ENCODE results near the gene SLC7A8. TPM values are rescaled to one million over a fixed set of nuclear protein-coding genes. Genes with fewer than 3 reads are reported as not detected.
A peak's percentile ranks its signal among the peaks of the same experiment; 100 is the strongest.

Gene SLC7A8
- total RNA-seq, 1 experiment from 2014 or later, result 0.90 TPM

DNA sequence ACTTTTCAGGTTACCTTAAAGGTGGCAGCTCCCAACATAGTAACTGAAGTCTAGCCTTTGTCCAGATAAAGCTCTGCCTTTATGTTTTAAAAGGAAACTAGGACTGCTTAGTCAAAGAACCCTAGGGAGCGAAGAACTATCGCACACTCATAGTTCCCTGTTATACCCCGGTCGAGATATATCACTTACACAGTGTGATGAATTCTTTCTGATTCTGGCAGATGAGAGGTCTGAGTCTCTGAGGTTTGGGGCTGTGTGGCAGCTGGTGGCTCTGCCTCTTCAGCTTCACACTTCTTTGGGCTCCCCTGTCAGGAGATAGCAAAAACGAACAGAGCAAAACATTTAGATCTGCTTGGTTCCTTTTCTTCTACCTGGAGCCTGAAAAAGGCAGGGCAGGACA is 105.5 kb downstream of the SLC7A8 start:
- ChIA-PET POLR2A (no interaction called here), CTCF (interaction anchor here (0.6 to 2.6 kb wide), 3 partner anchors 9 to 137 kb away, joined by 3 to 10 read pairs (median 4); partner anchors contain the start of genes ACIN1 and C14orf119)
- Histone ChIP-seq H3K4me3 (ENCODE audit: low read depth in 2 of 2, low read length in 2 of 2) (no peak overlapping the region), H3K9me3 (ENCODE audit: control insufficient read depth, insufficient read depth, low read depth, low read length) (no peaks in the 10 kb centered on the region), H3K36me3 (ENCODE audit: control insufficient read depth, insufficient read depth, low read length) (peaks cover 45% of the 10 kb centered on the region), H3K27ac (ENCODE audit: low read length) (peak overlapping the region; percentile 49), H3K27me3 (ENCODE audit: control insufficient read depth, insufficient read depth, low read length) (no peaks in the 10 kb centered on the region), H3K4me1 (ENCODE audit: control insufficient read depth, insufficient read depth, low read length) (peaks cover 13% of the 10 kb centered on the region)
- no TSS peak for BruUV-seq (replicated peaks)
- DNase-seq (ENCODE audit: low read depth, low spot score), result no peak
- 0 out of 2 replicates have a peak, but pooled peaks have one; percentile 29 for ATAC-seq
- TF ChIP-seq, protein P1, sequence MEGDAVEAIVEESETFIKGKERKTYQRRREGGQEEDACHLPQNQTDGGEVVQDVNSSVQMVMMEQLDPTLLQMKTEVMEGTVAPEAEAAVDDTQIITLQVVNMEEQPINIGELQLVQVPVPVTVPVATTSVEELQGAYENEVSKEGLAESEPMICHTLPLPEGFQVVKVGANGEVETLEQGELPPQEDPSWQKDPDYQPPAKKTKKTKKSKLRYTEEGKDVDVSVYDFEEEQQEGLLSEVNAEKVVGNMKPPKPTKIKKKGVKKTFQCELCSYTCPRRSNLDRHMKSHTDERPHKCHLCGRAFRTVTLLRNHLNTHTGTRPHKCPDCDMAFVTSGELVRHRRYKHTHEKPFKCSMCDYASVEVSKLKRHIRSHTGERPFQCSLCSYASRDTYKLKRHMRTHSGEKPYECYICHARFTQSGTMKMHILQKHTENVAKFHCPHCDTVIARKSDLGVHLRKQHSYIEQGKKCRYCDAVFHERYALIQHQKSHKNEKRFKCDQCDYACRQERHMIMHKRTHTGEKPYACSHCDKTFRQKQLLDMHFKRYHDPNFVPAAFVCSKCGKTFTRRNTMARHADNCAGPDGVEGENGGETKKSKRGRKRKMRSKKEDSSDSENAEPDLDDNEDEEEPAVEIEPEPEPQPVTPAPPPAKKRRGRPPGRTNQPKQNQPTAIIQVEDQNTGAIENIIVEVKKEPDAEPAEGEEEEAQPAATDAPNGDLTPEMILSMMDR (IDR thresholded peaks at IDR 0.05), result no peak
- TF ChIP-seq, protein P2, sequence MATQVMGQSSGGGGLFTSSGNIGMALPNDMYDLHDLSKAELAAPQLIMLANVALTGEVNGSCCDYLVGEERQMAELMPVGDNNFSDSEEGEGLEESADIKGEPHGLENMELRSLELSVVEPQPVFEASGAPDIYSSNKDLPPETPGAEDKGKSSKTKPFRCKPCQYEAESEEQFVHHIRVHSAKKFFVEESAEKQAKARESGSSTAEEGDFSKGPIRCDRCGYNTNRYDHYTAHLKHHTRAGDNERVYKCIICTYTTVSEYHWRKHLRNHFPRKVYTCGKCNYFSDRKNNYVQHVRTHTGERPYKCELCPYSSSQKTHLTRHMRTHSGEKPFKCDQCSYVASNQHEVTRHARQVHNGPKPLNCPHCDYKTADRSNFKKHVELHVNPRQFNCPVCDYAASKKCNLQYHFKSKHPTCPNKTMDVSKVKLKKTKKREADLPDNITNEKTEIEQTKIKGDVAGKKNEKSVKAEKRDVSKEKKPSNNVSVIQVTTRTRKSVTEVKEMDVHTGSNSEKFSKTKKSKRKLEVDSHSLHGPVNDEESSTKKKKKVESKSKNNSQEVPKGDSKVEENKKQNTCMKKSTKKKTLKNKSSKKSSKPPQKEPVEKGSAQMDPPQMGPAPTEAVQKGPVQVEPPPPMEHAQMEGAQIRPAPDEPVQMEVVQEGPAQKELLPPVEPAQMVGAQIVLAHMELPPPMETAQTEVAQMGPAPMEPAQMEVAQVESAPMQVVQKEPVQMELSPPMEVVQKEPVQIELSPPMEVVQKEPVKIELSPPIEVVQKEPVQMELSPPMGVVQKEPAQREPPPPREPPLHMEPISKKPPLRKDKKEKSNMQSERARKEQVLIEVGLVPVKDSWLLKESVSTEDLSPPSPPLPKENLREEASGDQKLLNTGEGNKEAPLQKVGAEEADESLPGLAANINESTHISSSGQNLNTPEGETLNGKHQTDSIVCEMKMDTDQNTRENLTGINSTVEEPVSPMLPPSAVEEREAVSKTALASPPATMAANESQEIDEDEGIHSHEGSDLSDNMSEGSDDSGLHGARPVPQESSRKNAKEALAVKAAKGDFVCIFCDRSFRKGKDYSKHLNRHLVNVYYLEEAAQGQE (IDR thresholded peaks at IDR 0.05; ENCODE audit: insufficient read depth in 1 of 2, low read depth in 2 of 2, low read length in 1 of 2), result no peak
- no peak for TF ChIP-seq SIN3A (IDR thresholded peaks at IDR 0.05; ENCODE audit: borderline replicate concordance, insufficient read depth, low read depth, low read length)
- TF ChIP-seq POLR2AphosphoS5 (IDR thresholded peaks at IDR 0.05; ENCODE audit: low read depth, low read length), result no peak
- no peak for TF ChIP-seq TCF7L2 (IDR thresholded peaks at IDR 0.05; ENCODE audit: low read depth, low read length)
- intact Hi-C loops (cut with micrococcal nuclease; ENCODE audit: unreplicated experiment), result no loop called here
- in situ Hi-C loops (cut with HindIII; ENCODE audit: low pct_unique_long_range_greater_than_20kb, low sequenced_read_pairs), result no loop called here

DNA sequence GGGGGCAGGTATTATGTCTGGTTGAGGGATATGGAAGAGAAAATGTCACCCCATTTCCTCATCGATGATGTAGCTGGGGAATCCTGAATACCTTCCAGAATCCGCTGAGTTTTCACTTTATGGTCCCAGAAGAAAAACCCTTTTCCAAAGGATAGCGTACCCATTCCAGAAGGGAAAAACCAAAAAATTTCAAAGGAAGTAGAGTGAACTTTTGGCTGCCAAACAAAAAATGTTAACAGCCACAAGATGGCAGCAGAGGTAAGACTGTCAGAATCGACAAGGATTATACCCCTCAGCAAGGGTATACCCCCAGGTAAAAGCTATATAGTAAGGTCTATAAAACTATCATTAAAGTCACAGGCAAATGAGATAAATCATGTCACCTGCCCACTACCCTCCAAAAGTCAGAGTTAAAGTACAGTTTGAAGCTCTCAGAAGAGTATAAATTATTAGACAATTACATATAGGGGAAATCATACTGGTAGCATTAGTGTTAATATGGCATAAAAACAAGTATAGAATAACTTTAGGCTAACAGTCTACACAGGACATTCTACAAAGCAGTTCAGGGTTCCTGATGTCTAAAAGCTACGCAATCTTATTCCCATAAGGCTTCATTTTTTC is 106.6 kb downstream of the SLC7A8 start:
- peaks cover 17% of the 10 kb centered on the region for H3K4me1 ChIP-seq (ENCODE audit: control insufficient read depth, insufficient read depth, low read length)
- no peaks in the 10 kb centered on the region for H3K27me3 ChIP-seq (ENCODE audit: control insufficient read depth, insufficient read depth, low read length)
- no peak overlapping the region for H3K27ac ChIP-seq (ENCODE audit: low read length)
- no peak for DNase-seq (ENCODE audit: low read depth, low spot score)
- peaks cover 44% of the 10 kb centered on the region for H3K36me3 ChIP-seq (ENCODE audit: control insufficient read depth, insufficient read depth, low read length)
- BruUV-seq (replicated peaks), result no TSS peak
- ATAC-seq, result no peak
- in situ Hi-C loops (cut with HindIII; ENCODE audit: low pct_unique_long_range_greater_than_20kb, low sequenced_read_pairs) (no loop called here), intact Hi-C loops (cut with micrococcal nuclease; ENCODE audit: unreplicated experiment) (no loop called here)
- TF ChIP-seq, protein P2 (IDR thresholded peaks at IDR 0.05; ENCODE audit: insufficient read depth in 1 of 2, low read depth in 2 of 2, low read length in 1 of 2), result no peak
- no peak for TF ChIP-seq POLR2AphosphoS5 (IDR thresholded peaks at IDR 0.05; ENCODE audit: low read depth, low read length)
- no peak for TF ChIP-seq SIN3A (IDR thresholded peaks at IDR 0.05; ENCODE audit: borderline replicate concordance, insufficient read depth, low read depth, low read length)
- no peak for TF ChIP-seq TCF7L2 (IDR thresholded peaks at IDR 0.05; ENCODE audit: low read depth, low read length)
- TF ChIP-seq, protein P1 (IDR thresholded peaks at IDR 0.05), result peak; percentile 71
- ChIA-PET POLR2A (no interaction called here), CTCF (interaction anchor here (0.5 to 2.6 kb wide), 5 partner anchors 8 to 432 kb away, joined by 3 to 10 read pairs (median 4); partner anchors contain the start of genes ACIN1 and C14orf119)
- H3K4me3 ChIP-seq (ENCODE audit: low read depth in 2 of 2, low read length in 2 of 2), result no peak overlapping the region
- no peaks in the 10 kb centered on the region for H3K9me3 ChIP-seq (ENCODE audit: control insufficient read depth, insufficient read depth, low read depth, low read length)
